Activated CD4-positive, alpha-beta T cell treated with anti-CD3 and anti-CD28 coated beads for 36 hours (primary cell): ENCODE results near the gene CAMTA1. TPM values are rescaled to one million over a fixed set of nuclear protein-coding genes. Genes with fewer than 3 reads are reported as not detected.
"Not testable (repeated sequence)": the region's sequence is repeated elsewhere in the genome, so short reads cannot be mapped to it uniquely, and the experiment has no call there.

Experiments used
- ATAC-seq: fragments of 200-7000 bp; cut with Tn5 transposase; one replicate; pipeline ENCODE4 v1.10.0; 2021; ENCODE audit warnings: mild to moderate bottlenecking, moderate library complexity
- CTCF ChIA-PET: fragments of 350-600 bp; sonication (Branson Sonifier 250); formaldehyde crosslinking; loops from one replicate; lab custom pipeline; 2021; ENCODE audit warnings: antibody characterized with exemption; lab: Charles Lee
- POLR2A ChIA-PET: fragments of 350-600 bp; sonication (Branson Sonifier 250); formaldehyde crosslinking; loops from one replicate; lab custom pipeline; 2021; ENCODE audit warnings: antibody characterized with exemption, inconsistent platforms; lab: Charles Lee
- DNase-seq: peaks from one replicate; pipeline ENCODE4 v3.0.0-alpha.2; 2020
- H3K27ac Mint-ChIP-seq: one replicate; pipeline ENCODE4 v1.8.0; 2021; ENCODE audit warnings: mixed read lengths
- H3K27me3 Mint-ChIP-seq: one replicate; pipeline ENCODE4 v1.8.0; 2021; ENCODE audit warnings: mixed read lengths
- H3K36me3 Mint-ChIP-seq: one replicate; pipeline ENCODE4 v1.8.0; 2021; ENCODE audit warnings: low read depth, mixed read lengths
- H3K4me1 Mint-ChIP-seq: one replicate; pipeline ENCODE4 v1.8.0; 2021; ENCODE audit warnings: mixed read lengths
- H3K4me3 Mint-ChIP-seq: one replicate; pipeline ENCODE4 v1.8.0; 2021; ENCODE audit warnings: mild to moderate bottlenecking, moderate library complexity, mixed read lengths
- H3K9me3 Mint-ChIP-seq: one replicate; pipeline ENCODE4 v1.8.0; 2021; ENCODE audit warnings: low read depth, mixed read lengths
- intact Hi-C, 2 experiments: fragments of 100-400 bp; cut with DNase I in 1 of 2; cut with micrococcal nuclease in 1 of 2; formaldehyde crosslinking; loops; one replicate each; pipeline versions ENCODE4 v1.14.2 to v1.15.1; 2022 to 2024; cut with DNase I, micrococcal nuclease
- total RNA-seq, 2 experiments: library from RNA; stranded (reverse); gene quantifications; one replicate each; pipeline ENCODE4 v1.2.3, GENCODE V29; 2021

The CAMTA1 gene
- total RNA-seq, 2 experiments from 2014 or later: 62.3 to 76.7 TPM

DNA sequence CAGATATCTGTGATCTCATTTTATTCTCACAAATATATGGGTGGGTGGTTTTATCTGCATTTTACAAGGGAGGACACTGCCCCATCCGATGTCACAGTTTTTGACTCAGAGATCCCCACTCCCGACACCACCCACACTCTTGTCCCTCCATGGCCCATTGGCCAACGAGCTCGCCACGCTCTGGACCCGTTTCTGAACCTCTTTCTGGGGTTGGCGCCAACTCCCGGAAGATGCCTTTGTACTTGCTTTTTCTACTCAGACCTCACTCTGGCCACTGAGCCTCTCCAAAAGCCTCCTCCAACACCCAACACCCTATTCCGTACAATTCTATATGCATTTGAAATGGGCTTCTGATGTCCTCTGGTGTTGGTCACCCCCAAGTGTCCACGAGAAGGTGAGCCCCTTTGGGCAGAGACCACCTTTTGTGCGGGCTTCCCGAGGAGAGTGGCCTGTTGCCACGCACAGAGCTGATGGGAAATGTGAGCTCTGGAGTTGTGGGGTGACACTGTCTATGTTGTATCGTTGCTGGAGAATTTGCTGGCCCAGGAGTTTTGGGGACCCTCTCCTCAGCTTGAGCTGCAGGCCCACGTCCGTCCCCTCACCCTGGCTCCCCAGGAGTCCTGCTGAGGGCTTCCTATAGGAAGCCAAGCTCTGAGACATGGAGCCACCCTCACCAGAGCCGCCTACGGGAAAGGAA lies 618.9 kb downstream of the CAMTA1 start:
- Mint-ChIP-seq H3K36me3 (no peaks in the 10 kb centered on the region), H3K27ac (no peak overlapping the region), H3K4me3 (no peak overlapping the region), H3K4me1 (no peaks in the 10 kb centered on the region), H3K9me3 (peaks cover 13% of the 10 kb centered on the region), H3K27me3 (peaks cover 10% of the 10 kb centered on the region)
- DNase-seq: no peak
- CTCF ChIA-PET: no interaction called here
- intact Hi-C loops: no loop called here
- ATAC-seq: no peak
- POLR2A ChIA-PET: no interaction called here

DNA sequence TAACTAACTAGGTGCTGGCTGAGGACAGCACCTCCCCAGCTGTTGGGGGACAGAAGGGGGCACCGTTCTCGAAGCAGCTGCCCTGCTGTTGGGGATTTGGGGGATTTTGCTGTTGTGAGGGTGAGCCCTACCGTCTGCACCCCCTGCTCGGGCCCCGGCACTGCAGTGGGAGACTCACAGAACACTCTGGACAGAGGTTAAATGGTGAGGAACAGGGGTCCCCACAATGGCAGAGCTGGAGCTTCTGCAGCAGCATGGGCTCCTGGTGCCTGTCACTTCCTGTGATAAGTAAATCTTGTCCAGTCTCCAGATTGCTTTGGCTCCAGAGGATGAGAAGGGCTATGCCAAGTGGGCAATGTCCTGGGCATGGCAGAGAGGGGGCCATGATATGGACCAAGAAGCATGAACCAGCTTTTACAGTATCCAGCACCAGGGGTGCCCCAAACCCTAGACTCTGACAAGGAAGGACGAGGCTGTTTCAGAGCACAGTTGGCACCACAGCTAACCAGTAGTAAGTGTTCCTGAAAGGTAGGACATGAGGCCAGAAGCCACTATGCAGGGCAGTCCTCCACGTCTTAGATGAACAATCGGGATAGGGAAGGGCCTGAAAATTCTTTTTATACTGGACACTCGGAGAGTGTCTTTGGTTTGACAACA lies 620.7 kb downstream of the CAMTA1 start:
- Mint-ChIP-seq H3K9me3 (no peaks in the 10 kb centered on the region), H3K4me1 (no peaks in the 10 kb centered on the region), H3K27ac (no peak overlapping the region), H3K27me3 (peaks cover 4% of the 10 kb centered on the region), H3K36me3 (no peaks in the 10 kb centered on the region), H3K4me3 (no peak overlapping the region)
- DNase-seq (no peak), ATAC-seq (no peak)
- intact Hi-C loops: no loop called here
- ChIA-PET POLR2A (no interaction called here), CTCF (no interaction called here)

DNA sequence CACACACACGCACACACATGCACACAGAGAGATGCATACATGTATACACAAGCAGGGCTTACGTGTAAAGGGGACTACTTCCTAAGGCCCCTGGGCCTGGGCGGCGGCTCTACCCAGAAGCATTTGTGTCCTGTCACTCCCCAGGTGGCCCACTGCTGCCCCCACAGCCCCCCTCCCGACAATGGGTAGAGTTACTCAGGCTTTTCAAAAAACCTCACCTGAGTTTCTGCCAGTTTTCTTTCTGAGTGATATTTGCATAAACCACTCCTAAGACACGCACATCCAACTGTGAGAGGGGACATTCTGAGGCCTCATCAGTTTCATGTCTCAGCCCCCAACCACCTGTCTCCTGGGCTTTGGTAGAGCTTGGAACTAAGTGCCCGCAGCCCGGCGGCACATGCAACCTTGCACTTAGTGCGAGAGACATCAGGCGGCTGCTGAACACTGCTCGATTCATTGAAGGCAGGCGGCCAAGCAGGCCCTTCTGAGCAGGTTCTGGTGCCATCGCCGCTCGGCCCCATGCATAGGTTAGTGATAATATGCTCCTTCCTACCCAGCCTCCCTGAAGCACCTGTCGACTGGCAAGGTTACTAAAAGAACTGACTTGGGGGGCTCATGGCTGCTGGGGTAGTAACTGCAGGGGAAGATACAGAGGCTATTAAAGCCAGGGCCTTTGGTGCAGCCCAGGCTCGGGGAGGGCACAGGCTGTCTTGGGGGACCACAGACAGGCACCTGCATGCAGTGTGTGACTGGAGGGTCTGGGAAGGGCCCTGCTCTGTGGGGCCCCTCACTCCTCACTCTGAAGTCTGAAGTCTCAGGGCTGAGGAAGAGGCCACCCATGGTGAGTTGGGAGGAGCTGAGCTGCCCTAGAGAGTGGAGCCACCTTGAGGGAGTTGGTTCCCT lies 621.6 kb downstream of the CAMTA1 start:
- ChIA-PET CTCF (no interaction called here), POLR2A (no interaction called here)
- Mint-ChIP-seq H3K27me3 (peaks cover 4% of the 10 kb centered on the region), H3K36me3 (no peaks in the 10 kb centered on the region), H3K4me1 (no peaks in the 10 kb centered on the region), H3K9me3 (no peaks in the 10 kb centered on the region), H3K27ac (no peak overlapping the region), H3K4me3 (no peak overlapping the region)
- no peak for ATAC-seq
- intact Hi-C loops: no loop called here
- DNase-seq: no peak

GRCh38 chr1:7407544-7407895 lies 622.3 kb downstream of the CAMTA1 start:
- CTCF ChIA-PET: no interaction called here
- Mint-ChIP-seq H3K27me3 (peaks cover 4% of the 10 kb centered on the region), H3K9me3 (no peaks in the 10 kb centered on the region), H3K4me3 (no peak overlapping the region), H3K36me3 (no peaks in the 10 kb centered on the region), H3K4me1 (no peaks in the 10 kb centered on the region), H3K27ac (no peak overlapping the region)
- ATAC-seq (no peak), DNase-seq (no peak)
- POLR2A ChIA-PET: no interaction called here
- intact Hi-C loops: no loop called here

- Mint-ChIP-seq H3K4me3 (no peak overlapping the region), H3K4me1 (no peaks in the 10 kb centered on the region), H3K9me3 (no peaks in the 10 kb centered on the region), H3K27me3 (peaks cover 4% of the 10 kb centered on the region), H3K36me3 (no peaks in the 10 kb centered on the region), H3K27ac (no peak overlapping the region)
- ChIA-PET CTCF (no interaction called here), POLR2A (no interaction called here)
- intact Hi-C loops: no loop called here
- DNase-seq (no peak), ATAC-seq (no peak)
Observed at GRCh38 chr1:7407980-7408770, 622.9 kb downstream of the CAMTA1 start.

DNA sequence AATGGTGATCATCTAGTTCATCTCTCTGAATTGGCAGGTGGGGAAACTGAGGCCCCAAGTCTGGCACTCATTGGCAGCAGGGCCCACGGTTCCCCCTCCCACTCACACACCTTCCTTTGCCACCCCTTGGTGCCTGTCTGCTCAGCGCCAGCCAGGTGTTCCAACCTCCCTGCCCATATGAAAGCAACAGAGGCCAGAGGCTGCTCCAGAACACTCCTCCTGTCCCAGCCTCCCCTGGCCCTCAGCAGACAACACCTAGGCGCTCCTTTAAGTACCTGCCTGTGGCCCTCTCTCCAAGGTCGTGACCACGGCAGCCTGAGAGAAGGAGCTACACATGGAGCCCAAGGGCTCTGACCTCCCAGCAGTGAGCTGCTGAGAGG lies 623.5 kb downstream of the CAMTA1 start:
- CTCF ChIA-PET: no interaction called here
- H3K4me3 Mint-ChIP-seq: no peak overlapping the region
- H3K27me3 Mint-ChIP-seq: peaks cover 2% of the 10 kb centered on the region
- ATAC-seq: no peak
- H3K9me3 Mint-ChIP-seq: no peaks in the 10 kb centered on the region
- POLR2A ChIA-PET: no interaction called here
- H3K4me1 Mint-ChIP-seq: no peaks in the 10 kb centered on the region
- no peaks in the 10 kb centered on the region for H3K36me3 Mint-ChIP-seq
- intact Hi-C loops: no loop called here
- H3K27ac Mint-ChIP-seq: no peak overlapping the region
- no peak for DNase-seq

- ChIA-PET POLR2A (no interaction called here), CTCF (interaction anchor here (0.6 kb wide), 1 partner anchor 15 kb away, joined by 3 read pairs; no protein-coding TSS in a partner anchor)
- intact Hi-C loops: no loop called here
- no peaks in the 10 kb centered on the region for H3K4me1 Mint-ChIP-seq
- H3K4me3 Mint-ChIP-seq: no peak overlapping the region
- no peak for DNase-seq
- no peaks in the 10 kb centered on the region for H3K36me3 Mint-ChIP-seq
- H3K27me3 Mint-ChIP-seq: no peaks in the 10 kb centered on the region
- no peaks in the 10 kb centered on the region for H3K9me3 Mint-ChIP-seq
- H3K27ac Mint-ChIP-seq: no peak overlapping the region
- no peak for ATAC-seq
Observed at GRCh38 chr1:7409278-7409677, 624.0 kb downstream of the CAMTA1 start.

GRCh38 chr1:7410156-7410555 lies 624.9 kb downstream of the CAMTA1 start:
- H3K9me3 Mint-ChIP-seq: no peaks in the 10 kb centered on the region
- H3K4me3 Mint-ChIP-seq: no peak overlapping the region
- intact Hi-C loops: no loop called here
- no peaks in the 10 kb centered on the region for H3K36me3 Mint-ChIP-seq
- ChIA-PET CTCF (no interaction called here), POLR2A (no interaction called here)
- ATAC-seq (no peak), DNase-seq (no peak)
- H3K27me3 Mint-ChIP-seq: no peaks in the 10 kb centered on the region
- H3K27ac Mint-ChIP-seq: no peak overlapping the region
- H3K4me1 Mint-ChIP-seq: no peaks in the 10 kb centered on the region

GRCh38 chr1:7417618-7418017 lies 632.4 kb downstream of the CAMTA1 start:
- H3K27ac Mint-ChIP-seq, H3K27me3 Mint-ChIP-seq, ATAC-seq, intact Hi-C loops, H3K36me3 Mint-ChIP-seq, CTCF ChIA-PET, POLR2A ChIA-PET, DNase-seq, H3K4me1 Mint-ChIP-seq, H3K4me3 Mint-ChIP-seq, H3K9me3 Mint-ChIP-seq: not testable (repeated sequence)

- CTCF ChIA-PET: no interaction called here
- H3K4me3 Mint-ChIP-seq: no peak overlapping the region
- ATAC-seq: no peak
- peaks cover 4% of the 10 kb centered on the region for H3K27me3 Mint-ChIP-seq
- peaks cover 5% of the 10 kb centered on the region for H3K9me3 Mint-ChIP-seq
- intact Hi-C loops: no loop called here
- H3K27ac Mint-ChIP-seq: no peak overlapping the region
- H3K4me1 Mint-ChIP-seq: no peaks in the 10 kb centered on the region
- H3K36me3 Mint-ChIP-seq: no peaks in the 10 kb centered on the region
- DNase-seq: no peak
- POLR2A ChIA-PET: no interaction called here
Observed at GRCh38 chr1:7418442-7419080, 633.3 kb downstream of the CAMTA1 start.

DNA sequence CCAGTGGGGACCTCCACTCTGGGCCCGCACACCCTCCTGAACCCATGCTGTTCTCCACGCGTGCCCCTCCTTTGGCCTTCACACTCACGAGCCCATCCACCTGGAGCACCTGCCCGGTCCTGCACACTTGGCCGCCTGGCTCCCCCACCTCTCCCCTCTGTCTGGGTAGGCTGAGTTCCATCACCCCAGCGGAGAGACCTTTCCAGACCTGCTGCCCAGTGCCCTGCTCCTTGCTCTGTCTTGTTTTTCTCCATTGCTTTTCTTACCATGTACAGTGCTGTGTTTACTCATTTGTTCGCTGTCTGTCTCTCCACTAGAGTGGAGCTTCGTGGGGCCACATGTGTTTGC lies 634.8 kb downstream of the CAMTA1 start:
- no peak for DNase-seq
- H3K27me3 Mint-ChIP-seq: peaks cover 4% of the 10 kb centered on the region
- H3K9me3 Mint-ChIP-seq: peaks cover 5% of the 10 kb centered on the region
- no peaks in the 10 kb centered on the region for H3K36me3 Mint-ChIP-seq
- H3K27ac Mint-ChIP-seq: no peak overlapping the region
- ChIA-PET CTCF (no interaction called here), POLR2A (no interaction called here)
- intact Hi-C loops: no loop called here
- H3K4me3 Mint-ChIP-seq: no peak overlapping the region
- no peak for ATAC-seq
- no peaks in the 10 kb centered on the region for H3K4me1 Mint-ChIP-seq
